GM18502 (cell line): ENCODE data around the gene ARFGAP2.

Experiments used
- ATAC-seq: cut with Tn5 transposase; IDR thresholded peaks from one replicate; pipeline ENCODE4 v1.9.1; 2021; ENCODE audit warnings: mild to moderate bottlenecking; ENCODE audit not compliant: unreplicated experiment, poor library complexity

The ARFGAP2 gene

DNA sequence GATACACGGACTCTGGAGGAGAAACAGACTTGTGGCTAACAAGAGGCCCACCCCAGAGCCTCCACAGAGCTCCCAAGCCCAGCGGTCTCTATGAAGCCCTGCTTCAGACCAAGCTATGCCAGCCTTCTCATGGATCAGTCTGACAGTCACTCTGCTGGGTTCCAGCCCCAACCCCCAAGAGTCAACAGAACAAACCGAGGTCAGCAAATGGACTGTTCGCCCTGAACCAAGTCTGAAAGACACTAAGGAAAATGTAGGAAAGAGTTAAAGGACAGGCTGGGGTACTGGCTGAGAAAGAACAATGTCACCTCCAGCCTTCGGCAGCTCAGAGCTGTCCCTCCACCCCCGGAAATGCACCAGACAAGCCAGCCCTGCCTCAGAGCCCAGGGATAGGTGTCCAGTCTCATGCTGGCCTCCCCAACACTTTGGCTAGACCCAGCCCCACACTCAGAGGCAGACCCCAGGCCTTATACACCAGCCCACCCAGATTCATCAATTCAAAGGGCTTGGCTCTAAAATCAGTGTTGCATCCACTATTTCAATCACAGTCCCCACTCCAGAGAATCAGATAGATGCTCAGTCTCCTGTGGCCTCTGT, 3.8 kb downstream of the ARFGAP2 start:
- ATAC-seq, result no peak

DNA sequence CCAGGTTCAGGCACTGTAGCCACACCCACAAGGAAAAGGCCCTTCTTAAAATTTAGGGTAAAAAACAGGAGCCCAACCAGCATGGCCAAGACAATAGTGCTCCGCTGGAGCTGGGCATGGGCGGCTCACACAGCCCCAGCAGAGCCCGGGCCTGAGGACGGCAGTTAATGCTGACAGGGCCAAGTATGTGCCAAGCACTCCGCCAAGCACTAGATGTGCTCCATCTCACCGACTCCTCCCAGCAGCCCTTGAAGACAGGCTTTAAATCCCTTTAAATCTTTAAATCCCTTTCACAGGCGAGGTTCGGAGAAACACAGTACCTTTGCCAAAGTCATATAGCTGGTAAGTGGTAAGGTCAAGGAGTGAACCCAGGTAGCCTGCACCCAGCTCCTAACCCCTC, 4.8 kb downstream of the ARFGAP2 start:
- no peak for ATAC-seq

DNA sequence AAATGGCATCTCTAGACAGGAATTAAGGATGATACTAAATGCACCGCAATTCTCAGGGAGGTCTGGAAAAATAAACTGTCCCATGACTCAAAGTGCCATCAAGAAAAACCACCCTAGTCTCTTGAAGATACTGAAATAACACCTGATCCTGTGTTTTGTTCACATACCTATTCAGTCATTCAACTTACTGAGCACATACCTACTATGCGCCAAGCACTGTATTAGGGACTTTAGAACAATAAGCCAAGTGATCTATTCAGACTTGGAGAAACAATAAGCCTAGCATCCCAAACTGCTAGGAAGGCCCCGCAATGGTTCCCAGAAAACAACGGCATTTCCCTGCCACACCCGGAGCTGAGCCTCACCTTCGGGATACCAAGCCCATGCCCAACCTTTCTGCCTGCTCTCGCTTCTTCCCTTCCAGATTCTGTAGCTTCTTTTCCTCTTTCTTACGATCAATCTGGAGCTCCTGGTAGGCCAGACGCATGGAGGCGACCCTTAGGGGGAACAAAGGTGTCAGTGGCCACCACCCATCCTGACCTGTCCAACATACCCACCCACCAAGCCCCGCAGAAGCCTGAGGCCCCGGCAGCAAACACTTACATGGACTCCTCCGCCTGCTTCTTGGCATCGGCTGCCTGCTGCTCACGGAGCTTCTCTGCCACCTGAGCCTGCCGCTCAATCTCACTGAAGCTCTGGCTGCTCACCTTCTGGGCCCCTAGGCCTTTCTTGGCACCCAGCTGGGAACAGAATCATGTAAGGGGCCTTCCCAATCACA, 5.4 kb downstream of the ARFGAP2 start:
- no peak for ATAC-seq

DNA sequence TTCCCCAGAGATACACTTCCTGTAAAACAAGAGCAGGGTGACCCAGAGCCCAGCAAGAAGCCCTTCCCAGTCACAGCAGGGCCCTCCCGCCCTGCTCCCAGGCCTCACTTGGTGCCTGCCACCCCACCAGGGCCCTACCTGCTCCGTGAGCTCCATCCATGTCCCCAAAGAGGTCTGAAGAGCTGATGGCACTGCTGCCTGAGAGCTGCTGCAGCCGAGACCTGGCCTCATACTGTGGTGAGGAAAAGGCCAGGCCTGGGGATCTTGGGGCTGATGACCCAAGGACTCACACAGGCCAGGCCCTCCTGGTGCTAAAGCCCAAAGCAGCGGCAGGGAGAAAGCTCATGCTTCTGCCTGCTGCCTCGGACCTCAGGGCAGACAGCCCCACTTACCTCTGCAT, 10.3 kb downstream of the ARFGAP2 start:
- no peak for ATAC-seq

DNA sequence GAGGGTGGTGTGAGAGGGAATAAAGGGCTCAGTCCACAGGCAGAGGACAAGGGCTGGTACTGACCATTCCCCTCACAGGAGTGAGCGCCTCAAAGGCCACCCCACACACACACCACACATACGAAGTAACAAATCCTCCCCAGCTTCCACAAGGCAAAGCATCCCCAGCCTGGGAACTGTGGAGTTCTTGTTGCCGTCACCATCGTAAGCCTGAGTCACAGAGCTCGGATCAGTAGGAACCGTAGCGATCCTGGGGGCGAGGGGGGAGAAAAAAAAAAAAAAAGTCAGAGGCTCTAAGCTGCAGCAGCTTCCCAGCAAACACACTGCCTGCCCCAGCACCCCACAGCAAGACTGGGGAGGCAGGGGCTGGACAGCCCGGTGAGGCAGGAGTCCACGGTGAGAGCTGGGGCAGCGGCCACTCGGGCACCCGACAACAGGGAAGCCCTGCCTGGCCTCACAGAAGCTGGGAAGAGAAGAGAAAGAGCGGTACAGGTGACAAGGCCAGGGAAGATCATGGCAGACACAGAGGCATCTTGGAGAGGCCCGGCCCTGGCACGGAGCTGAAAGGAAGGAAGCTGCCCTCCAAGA, 11.3 kb downstream of the ARFGAP2 start:
- ATAC-seq, result no peak

DNA sequence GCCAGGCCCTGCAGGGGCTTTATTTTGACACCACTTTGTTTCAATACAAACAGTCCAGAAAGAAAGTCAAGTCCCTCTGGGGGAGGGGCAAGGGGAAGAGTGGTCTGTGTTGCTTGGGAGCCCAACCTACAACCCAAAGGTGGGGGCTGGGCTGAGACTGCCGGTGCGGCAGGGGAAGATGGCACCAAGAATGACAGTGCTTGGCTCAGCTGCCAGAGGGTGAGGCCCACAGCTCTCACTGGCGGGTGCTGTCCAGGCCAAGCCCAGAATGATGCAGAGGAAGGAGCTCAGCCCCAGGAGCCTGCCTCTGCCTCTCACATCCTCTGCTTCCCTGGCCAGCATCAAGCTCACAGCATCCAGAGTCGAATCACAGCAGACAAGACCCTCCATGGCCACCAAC, 12.4 kb downstream of the ARFGAP2 start:
- no peak for ATAC-seq

DNA sequence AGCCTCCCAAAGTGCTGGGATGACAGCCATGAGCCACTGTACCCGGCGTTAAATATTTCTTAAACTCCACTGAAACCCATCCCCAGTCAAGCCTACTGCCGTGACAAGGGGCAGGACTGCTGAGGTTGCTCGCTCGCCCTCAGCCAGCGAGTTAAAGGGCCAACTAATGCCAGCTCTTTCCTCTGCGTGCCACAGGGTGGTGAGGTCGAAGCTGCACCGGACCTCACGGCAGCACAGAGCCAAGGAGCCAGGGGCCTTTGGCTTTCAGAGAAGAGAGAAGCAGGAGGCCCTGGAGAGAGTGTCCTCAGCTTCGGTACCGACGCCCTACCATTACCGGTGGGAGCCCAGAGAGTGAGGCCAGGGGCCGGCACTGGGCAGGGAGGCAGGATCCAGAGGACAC, 12.8 kb downstream of the ARFGAP2 start:
- ATAC-seq, result no peak

DNA sequence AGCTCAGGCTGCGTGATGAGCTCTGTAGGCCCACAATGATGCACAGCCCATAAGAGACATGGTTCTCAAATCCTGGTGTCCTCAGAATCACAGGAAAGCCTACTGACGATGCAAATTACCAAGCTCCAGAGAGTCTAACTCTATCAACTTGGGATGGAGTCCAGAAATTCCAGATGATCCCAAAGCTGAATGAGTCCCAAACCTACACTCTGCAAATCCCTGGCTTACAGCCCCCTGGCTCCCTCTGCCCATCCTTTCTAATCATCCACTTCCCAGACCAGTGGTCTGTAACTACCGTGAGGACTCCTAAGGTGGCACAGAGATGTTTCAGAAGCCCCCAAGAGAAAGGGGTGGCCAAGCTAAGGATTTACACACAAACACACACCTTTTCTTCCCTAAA, 13.5 kb downstream of the ARFGAP2 start:
- no peak for ATAC-seq

DNA sequence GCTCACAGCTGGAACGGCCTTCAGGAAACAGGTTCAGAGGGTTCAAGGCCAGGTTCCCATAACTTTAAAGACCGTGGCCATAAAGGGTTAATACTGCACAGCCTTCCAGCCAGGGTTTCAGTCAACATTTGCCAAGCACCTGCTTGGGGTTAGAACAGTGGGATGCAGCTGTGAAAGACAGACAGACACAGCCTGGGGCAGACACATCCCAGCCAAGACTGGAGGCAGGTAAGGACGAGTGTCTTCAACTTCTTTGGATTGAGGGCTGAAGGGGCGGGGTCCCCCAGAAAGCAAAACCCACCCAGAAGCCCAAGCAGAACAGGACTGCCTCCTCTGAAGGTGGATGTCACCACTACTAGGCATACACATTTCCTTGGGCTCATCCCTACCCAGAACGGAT, 14.3 kb downstream of the ARFGAP2 start:
- ATAC-seq, result no peak

DNA sequence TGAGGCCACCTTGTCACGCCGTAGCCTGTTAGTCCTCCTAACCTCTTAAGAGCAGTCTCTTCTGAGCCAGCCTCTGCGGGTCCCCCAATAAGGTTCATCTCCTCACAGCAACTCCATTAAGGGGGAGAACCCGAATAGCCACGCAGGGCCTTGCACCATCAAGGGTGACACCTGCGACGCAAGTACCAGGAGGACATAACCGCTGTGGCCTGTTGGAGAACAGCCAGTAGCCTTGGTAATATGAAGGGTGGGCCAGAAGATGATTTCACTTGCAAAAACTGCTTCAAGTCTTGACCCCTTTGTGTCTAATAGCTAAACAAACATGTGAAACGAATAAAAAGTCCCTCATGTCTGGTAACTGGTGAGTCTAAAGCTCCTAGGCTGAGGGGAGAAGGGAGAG, 14.8 kb downstream of the ARFGAP2 start:
- ATAC-seq, result no peak

DNA sequence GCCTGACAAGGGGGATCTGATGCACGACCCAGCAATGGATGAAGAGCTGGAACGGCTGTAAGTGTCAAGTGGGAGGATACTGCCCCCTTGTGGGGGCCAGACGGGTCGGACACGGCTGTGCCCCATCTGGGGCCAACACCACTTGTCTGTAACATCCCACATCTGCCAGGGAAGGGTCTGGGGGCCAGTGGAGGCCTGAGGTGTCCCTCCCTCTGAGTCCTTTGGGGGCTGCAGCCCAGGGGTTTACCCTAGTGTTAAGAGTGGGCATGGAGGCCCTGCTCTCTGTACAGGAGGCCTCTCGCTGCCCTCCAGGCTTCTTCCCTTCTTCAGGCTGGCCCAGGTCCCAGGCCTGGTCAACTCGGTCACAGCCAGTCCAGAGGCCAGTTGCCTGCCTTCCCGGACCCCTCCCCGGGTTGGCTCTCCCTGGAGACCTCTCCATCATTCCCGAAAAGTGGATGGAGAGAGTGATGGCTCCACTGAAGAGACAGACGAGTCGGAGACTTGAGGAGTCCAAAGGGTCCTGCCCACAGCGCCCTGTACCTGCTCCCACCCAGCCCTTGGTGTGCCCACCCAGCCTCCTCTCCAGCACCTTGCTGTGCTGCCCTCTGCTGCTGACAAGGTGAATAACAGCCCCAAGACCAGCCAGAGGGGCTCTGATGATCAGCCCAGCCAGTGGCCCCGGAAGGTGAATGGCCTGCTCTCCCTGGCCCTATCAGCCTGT, 15.4 kb downstream of the ARFGAP2 start:
- no peak for ATAC-seq

DNA sequence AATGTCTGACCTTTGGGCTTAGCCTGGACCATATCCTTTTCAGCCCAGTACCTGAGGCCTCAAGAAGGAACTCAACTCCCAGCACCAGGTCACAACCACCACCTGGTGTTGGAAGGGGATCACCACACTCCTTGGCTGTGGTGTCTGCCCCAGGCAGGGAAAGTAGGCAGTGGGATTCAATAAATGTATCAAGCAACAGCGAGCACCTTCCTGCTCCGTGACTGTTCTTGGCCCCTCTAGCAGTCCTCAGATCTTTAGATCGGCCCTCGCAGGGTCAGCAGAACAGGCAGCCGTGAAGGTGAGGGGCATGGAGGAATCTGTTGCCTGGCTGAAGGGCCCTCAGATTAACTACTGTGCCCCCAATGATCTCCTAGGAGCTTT, 15.9 kb downstream of the ARFGAP2 start:
- no peak for ATAC-seq

DNA sequence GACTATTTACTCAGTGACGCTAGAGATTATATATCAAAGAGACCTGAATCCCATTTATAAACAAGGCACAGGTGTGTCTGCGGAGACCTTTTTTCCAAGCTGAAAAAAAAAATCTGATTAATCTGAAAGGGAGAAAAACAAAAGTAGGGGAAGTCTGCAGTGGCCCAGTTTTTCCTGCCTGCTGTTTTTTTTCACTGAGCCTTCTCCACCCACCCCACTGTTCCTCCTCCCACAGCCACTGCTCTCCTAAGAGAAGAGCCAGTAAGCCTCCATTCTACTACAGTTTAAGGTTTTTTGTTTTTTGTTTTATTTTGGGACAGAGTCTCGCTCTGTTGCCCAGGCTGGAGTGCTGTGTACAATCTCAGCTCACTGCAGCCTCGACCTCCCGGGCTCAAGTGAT, 18.4 kb downstream of the ARFGAP2 start:
- no peak for ATAC-seq

DNA sequence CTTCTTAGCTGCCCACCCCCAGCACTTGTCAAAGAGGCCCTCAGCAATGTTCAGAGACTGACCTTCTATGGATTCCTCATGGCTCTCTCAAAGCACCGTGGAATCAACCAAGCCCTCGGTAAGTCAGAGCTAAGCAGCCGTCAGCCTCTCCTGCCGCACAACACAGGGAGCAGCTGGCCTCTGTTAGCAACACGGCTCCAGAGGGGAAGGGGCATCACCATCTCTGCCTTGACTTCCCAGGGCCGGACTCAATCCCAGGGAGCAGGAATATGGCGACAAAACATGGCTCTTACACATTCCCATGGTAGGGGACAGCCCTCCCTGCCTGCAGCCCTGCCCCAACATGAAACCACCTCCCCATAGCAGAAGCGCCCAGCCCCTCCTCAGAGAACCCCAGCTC, 18.9 kb downstream of the ARFGAP2 start:
- no peak for ATAC-seq

DNA sequence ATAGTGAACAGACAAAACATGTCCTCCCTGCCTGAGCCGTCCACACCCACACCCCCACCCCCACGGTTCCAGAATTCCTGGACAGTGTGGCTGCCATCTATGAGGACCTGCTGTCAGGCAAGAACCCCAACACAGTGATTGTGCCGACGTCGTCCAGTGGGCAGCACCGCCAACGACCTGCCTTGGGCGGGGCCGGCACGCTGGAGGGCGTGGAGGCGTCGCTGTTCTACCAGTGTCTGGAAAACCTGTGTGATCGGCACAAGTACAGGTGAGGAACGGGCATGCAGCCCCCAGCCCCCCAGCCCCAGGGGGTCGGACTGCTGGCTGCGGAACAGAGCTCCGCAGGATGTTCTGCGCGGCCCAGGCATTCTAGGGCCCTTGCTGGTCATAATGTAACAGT, 19.7 kb downstream of the ARFGAP2 start:
- ATAC-seq, result no peak

DNA sequence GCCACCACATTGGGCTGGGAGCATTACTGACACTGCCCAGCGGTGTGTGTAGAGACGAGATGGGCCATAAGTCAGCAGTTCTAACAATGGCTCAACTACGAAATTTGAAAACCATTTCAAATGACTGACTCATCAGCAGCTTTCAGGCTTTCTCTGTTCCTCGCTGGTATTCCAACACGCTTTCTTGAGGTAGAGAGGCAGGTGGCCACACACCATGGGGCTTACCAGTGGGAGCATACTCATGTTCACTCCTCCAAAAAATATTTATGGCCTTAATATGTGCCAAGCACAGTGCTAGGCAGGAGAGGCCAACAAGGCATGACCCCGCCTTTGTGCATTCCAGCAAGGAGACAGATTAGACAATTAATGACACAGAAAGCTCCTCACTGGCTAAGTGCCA, 20.3 kb downstream of the ARFGAP2 start:
- ATAC-seq, result no peak

DNA sequence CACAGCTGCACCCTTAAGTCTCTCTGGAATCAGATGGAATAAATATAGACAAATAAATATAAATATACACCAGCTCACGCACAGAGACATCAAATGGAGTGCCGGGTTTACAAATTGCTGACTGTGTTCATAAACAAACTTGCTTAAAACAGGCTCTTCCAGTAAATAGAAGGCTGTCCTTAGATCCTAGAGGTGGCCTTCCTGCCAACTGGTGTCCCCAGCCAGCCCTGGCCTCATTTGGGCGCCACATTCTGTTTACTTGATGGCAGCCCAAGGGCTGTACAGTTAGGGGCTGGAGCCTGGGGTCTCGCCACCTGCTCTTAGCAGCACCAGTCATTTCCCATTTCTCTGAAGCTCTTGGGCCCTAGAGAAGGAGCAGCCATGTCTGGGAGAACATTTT, 20.8 kb downstream of the ARFGAP2 start:
- ATAC-seq, result no peak

DNA sequence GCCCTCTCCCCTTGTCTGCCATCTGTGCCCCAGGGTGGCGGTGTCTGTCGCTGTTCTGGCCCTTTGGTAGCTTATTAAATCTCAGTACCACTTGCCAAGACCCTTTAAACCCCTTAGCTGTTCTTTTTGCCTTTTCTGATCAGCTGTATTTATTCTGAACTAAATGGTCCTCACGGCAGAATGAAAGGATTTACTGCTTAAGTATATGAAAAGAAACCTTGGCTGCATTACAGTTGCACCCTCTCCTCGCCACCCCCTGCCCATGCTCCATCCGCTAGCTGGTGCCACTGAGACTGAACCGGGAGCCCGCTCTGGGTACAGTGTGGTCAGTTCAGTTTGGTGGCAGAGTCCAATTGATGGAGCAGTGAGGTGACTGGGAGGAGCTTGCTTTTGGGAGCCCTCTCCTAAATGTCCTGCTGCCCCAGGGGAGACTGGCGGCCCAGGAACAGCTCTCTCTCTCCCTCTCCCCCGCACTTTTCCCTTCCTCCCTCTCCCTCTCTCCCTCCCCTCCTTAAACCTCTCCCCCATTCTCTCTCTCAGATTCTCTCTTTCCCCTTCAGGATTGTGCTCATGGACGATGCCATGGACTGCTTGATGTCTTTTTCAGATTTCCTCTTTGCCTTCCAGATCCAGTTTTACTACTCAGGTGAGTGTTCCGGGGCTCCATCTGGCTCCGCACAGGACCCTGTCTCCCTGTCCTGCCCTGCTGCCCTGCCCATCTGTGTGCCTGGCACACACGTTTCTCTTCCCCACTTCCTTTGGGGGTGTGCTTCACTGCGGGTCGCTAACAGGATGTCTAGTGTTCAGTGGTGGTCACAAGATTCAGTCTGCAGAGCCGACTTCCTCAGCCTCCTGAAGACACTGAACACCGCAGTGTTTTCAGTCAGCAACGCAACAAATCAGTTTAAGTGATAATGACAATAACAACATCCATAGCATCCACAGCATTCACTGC, 21.8 kb downstream of the ARFGAP2 start:
- no peak for ATAC-seq

DNA sequence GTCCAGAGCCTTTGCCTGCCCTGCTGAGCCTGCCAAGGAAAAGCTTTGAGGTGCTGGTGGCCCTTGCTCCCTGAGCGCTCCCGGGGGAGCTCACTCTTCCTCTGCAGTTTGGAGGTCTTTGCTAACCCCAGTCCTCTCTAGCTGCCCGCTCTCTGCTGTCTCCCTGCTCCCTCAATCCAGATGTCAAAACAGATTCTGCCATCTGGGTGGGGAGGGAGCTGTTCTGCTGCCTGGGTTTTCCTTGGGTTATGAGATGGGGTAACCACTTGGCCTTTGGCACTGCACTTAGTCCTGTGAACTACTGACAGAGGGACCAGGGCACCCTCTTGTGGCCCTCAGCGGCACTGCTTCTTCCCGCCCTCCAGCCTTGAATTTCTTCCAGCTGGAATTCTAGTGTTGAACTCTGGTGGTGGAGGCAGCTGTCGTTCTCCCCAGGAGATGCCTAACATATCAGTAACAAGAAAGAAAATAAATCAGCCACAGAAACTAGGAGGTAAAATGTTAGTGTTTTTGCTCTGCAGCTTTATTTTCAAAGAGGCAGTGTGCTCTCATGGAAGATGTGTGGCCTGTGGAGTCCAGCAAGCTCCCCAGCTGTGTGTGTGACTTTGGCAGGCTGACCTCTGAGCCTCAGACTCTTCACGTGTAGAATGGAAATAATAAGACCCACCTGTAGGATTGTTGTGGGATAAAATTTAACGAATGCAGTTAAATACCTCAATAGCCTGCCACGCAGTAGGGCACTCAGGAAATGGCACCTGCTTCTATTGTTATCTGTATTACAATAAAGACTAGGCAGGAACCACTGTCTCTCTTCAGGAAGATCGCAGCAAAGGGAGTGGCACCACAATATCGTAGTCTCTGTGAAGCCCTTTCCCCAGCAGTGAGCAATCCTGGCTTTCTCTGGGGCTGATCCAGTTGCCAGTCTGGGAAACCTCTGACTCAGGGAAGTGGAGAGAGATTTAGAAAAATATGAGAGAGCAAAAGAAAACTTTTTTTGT, 23.4 kb downstream of the ARFGAP2 start:
- ATAC-seq, result no peak
